NOMO-1 treated with dmso at 0.1 percent for 144 hours (cell line): ENCODE measurements around the gene TGFBRAP1.
"Not testable (repeated sequence)": the region's sequence is repeated elsewhere in the genome, so short reads cannot be mapped to it uniquely, and the experiment has no call there.

Experiments
- DNase-seq: peaks from one replicate; lab custom pipeline; 2025; ENCODE audit not compliant: unreplicated experiment; lab: John Stamatoyannopoulos, UW

TGFBRAP1 gene

DNA sequence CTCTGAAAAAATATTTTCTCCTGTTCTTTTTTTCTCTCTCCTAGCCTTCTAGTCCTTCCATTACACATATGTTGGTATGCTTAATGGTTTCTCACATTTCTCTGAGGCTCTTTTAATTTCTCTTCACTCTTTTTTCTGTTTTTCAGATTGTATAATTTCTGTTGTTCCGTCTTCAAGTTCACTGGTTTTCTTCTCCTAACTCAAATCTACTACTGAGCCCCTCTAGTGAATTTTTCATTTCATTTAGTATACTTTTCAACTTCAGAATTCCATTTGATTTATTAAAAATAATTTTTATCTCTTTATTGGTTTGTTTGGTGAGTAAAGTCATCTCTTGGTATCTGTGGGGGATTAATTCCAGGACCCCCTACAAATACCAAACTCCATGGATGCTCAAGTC, 27.6 kb upstream of the TGFBRAP1 start:
- no peak for DNase-seq

DNA sequence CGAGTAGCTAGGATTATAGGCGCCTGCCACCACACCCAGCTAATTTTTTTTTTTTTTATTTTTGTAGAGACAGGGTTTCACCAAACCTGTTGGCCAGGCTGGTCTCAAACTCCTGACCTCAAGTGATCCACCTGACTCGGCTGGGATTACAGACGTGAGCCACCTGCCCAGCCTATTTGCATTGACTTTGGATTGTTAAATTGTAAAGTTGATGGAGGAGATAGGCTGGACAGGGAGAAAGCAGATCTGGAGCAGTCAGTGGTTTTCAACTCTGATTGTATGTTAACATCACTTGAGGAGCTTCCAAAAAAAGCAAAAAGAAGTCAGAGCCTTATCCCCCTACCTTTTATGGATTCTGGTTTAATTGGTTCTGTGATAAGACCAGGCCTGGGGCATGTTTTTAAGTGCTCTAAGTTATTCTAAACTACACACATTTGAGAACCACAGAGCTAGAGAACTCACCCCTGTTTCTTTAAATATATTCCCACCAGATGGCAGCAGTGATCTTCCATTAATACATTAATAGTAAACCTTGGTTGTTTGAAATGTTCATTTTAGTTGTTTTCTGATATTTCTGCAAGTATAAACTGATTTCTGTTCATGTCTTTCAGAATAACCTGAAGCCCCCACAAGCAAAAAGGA, 15.3 kb upstream of the TGFBRAP1 start:
- DNase-seq: no peak

DNA sequence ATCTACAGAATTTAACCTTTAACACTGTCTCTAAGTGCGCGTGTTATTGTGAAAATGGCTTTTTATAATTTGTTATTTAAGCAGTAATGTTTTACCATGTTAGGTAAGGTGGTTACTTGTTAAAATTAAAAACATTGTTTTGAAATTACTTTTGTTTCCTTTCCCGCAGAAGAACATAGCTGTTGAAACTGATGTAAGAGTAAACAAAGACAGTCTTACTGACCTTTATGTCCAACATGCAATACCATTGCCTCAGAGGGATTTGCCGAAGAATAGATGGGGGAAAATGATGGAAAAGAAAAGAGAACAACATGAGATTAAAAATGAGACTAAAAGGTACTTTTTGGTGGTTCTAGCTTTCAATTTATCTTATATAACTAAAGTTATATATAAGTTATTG, 9.9 kb upstream of the TGFBRAP1 start:
- no peak for DNase-seq

DNA sequence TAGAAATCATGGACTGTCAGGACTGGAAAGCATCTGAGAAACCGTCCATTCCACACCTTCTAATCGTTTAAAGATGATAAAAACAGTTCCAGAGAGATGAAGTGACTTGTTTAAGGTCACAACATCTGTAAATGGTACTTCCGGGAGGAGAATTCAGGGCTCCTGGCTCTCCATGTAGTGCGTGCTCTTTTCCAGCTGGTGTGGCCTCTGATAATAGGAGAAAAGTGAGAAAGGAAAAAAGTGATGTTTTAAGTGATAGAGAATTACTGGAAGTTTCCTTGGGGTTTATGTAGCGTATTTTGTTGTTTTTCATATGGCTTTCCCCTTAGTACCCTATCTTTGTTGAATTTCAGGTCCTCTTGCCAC, 8.5 kb upstream of the TGFBRAP1 start:
- DNase-seq: no peak

DNA sequence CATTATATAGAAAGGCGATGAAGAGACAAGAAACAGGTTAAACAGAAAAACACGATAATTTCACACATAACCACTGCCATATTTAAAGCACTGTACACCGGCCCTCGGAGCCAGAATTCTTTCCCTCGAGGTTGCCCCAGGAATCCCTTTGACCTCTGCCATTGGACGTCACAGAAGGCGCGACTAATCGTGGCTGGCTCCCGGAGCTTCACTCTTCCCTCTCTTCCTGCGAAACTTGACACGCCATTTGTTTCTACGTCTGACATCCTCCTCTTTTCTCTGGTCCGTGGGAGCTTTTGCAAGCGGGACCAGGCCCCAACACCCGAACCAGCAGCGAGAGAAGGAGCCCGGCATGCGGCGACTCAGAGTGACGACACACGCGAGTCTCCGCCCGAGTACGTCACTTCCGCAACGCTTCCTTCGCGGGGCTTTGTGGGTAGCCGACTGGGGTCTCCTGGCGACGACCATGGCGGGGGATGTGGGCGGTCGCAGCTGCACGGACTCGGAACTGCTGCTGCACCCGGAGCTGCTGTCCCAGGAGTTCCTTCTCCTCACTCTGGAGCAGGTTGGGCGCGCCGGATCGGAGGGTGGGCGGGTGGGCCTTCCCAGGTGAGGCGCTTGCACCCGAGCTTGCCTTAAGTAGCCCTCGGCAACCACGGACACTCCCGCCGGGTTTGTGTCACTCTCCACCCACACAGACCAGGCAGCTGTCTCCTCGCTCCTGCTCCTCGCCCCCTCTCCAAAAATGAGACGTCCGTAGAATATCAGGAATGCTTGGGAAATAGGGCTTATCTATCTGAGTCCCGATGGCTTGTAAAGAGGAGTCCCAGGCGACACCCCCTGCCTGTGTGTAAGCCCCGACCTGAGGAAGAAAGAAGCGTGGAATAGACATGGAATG, 7.8 kb upstream of the TGFBRAP1 start, which contains the start of gene C2orf49:
Gene C2orf49 (plus strand): TSS at position 419 of the 898 bp plus-strand sequence. CDS start 48 bp downstream, at position 467.
- peak; percentile 86 for DNase-seq

DNA sequence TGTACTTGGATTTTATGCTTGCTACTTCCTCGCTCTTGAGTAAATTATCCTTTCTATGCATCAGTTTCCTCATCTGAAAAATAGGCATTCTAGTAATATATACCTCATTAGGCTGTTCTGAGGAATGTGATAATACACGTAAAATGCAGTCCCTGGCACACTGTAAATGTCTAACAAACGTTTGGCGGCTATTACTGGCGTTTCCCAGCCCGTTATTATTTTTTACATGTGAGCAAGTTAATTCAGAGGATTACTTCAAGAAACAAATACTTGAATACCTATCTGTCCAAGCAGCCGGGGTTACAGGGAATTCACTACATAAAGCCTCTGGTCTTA, 7.2 kb upstream of the TGFBRAP1 start:
- DNase-seq: no peak

DNA sequence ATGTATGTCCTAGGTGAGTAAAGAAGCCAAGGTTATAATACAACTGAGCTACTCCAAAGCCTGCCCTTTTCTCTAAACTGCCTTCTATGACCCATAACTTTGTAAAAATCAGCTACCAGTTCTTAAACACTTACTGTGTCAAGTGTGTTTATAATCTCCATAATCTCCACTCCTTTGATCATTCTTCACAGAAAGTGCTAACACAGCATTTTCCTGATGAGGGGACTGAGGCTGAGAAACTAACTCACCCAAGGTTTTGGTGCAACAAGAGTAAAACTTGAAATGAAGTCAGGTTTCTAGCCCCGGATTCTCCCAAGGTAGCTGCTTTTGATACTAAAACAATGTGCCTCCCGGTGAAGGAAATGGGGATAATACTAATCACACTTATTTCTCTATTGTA, 5.9 kb upstream of the TGFBRAP1 start:
- no peak for DNase-seq

DNA sequence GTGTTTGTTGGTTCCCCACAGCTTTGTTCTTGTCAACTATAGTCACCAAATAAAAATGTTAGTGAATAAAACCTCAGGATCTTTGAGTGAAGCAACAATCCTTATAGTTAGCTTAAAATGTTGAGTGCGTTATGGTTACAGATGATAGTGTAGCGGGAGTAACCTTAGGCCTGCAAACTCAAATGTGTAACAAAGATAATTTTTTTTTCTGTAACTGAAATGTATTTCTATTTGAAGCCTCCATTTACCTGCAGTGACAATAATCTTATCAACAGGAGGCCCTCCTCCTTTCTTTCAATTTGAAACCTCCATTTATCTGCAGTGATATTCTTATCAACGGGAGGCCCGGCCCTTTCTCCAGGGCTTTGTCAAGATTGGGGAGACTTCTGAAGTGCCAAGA, 4.7 kb upstream of the TGFBRAP1 start:
- DNase-seq: no peak

DNA sequence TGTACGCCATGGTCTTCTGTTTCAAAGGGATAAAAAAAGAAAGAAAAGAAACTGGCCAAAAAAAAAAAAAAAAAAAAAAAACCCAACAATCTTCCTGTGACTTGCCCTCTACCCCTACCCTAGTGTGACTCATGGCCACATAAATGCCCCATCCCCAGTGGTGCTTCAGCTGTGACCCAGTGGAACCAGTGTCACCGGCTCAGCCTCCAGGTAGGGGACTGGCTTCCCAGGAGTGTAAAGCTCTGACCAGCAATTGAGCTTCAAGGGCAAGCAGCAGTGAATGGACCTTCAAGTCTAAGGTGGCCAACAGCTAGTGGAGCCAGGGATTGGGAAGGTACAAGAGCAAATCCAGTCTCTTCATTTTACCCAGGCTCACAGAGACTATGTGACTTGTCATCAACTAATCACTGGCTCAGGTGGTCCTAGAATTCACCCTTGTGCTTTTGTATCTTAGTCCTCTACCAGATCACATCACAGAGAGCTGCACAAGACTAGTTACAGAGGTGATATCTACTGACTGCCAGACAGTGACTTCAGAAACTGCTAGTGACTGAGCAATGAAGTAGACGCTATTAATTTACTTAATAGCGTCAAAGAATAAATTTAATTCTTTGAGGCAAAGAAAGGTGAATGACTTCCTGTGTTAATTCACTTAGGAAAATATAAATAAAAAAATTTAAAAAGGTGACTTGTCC, 1.3 kb upstream of the TGFBRAP1 start:
- DNase-seq: no peak

DNA sequence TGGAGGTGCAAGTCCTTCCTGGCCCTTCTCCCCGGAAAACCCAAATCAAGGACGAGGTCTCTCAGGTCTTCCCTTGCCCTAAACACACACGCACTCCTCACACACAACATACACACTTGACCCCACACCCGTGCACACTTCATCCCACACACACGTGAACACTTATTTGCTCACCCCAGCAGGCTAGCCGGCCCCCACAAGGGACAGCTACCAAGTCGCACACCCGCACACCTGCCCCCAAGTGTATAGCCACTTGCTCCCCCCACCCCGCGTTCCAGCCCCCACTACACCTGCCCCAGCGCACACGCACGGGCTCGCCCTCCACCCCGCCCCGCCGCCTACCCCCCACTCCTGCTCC, 359 bp downstream of the TGFBRAP1 start:
- DNase-seq: no peak

DNA sequence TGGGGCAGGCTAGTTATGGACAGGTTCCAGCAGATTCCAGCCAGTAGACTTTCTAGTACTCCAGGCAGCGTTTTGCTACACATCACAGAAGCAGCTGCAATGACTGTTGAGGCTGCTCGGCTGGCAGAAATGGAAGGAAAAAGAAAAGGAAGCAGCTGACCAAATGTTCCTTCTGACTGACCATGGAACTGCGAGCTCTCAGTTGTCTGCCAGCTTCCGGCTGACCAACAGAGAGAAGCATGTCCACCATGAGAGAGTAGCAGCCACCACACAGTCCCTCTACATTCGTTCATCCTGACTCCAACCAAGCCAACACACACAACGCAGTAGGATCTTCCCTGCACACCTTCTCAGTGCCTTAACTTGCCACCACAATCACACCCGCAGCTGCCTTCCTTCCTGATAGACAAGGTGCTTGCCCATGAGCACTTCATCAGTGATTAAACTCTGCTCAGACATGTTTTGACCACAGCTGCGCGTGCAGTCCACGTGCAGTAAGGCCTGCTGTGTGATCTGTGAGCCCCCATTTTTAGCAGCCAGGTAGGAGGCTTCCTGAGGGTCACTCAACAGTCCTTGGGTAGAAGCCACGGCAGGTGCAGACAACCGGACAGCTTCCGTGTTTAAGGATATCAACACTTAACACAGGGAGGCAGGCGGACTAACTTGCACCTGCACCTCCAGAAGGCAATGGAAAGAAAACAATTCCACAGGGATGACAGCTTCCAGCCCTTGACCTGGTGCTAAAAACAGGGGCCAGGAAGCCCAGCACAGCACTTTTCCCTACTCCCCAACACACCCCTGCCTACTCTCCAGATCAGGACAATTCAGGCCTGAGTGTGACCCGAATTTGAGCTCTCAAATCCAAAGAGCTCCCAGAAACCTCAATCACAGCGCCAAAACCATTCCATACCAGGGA, 996 bp downstream of the TGFBRAP1 start:
- no peak for DNase-seq

DNA sequence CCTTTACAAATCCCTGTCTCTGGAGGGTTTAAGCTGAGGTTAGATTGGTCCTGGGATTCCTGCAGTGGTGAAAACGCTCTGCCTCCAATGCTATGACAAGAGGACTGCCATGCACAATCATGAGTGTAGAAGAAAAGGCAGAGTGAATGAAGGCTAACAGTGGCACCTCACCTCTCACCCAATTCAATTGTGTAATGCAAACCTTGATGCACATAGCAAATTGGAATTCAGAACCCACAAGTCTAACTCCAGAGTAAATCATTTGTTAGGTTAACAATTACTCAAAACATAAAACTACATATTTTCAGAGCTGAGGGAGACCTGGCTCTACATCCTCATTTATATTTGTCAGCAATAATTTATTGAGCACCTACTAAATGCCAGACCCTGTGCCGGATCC, 1.8 kb downstream of the TGFBRAP1 start:
- DNase-seq: no peak

DNA sequence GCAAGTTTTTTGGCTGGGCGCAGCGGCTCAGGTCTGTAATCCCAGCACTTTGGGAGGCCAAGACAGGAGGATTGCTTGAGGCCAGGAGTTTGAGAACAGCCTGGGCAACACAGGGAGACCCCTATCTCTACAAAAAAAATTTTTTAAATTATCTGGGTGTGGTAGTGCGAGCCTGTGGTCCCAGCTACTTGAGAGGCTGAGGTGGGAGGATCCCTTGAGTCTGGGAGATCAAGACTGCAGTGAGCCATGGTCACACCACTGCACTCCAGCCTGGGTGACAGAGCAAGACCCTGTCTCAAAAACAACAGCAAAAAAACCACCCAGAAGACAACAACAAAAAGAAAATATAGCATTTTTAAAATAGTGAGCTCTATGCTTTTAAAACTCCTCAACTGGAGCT, 2.3 kb downstream of the TGFBRAP1 start:
- not testable (repeated sequence) for DNase-seq

DNA sequence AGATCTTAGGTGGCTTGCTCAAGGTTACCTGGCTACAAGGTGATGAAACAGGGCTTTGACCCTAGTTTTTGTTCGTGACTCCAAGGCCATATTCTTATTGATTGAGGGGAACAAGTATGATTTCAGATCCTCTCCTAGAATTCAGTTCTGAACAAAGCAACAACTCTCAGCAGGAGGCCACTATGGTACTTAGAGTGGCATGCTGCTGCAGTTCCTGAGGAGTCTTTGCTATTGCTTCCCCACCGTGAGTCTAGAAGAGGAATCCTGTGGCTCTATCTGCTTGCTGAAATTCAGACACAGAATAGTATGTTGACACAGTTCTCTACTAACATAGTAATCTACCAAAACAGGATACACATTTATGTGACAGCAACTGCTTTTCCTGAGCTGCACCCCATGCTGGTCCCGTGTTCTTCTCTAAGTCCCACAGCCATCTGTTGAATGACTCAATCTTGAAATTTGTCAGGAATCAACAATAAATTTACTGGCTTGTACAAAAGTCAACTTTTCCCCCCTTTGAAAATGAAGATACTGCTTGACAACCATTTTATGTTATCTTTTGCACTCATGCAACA, 4.1 kb downstream of the TGFBRAP1 start:
- DNase-seq: no peak

DNA sequence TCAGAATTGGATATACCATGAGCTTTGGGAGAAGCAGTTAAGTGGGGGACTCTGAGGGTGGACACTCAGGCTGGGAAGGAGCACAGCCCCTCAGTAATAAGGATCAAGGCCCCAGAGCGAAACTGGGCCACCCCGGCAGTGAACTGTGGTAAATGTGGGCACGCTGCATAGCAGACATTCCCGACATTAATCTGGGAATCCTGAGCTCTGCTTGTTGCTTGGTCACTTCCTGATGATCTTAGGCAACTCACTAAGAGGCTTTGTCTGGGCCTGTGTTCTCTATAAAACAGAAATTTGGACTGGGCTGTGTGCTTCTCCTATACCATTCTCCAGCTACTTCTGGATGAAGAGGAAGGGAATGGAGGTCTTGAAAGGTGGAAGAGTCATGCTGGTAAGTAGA, 4.8 kb downstream of the TGFBRAP1 start:
- DNase-seq: no peak

DNA sequence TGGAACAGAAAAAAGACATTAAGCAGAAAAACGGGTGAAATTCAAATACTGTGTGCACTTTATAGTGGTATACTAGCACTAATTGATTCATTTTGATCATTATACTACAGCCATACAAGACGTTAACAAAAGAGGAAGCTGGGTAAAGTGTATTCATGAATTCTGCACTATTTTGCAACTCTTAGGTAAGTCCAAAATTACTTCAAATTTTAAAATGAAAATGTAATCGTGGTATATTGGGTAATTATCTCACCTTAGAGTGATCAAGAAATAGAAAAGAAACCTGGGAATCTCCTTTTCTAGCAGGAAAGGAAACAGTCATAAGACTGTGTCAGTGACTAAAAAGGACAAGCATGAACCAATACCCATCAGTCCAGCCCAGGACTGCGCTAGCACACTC, 5.4 kb downstream of the TGFBRAP1 start:
- peak; percentile 8 for DNase-seq

DNA sequence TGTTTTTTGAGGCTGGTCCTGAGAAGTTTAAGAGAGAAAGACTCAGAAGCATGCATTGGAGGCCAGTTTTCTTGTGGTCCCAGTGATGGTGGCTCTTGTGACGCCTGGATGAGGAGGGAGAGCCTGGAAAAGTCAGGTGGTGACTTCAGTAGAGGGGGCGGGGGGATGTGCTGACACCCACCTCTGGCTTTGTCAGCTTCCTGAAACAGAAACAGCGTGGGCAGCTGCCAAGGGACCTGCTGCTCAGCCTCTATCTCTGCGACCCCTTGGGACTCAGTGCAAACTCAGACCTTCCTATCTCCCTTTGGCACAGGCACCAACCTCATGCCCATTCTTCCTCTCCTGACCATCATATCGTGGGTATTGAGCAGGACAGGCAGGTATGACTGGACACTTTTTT, 6.4 kb downstream of the TGFBRAP1 start:
- no peak for DNase-seq

DNA sequence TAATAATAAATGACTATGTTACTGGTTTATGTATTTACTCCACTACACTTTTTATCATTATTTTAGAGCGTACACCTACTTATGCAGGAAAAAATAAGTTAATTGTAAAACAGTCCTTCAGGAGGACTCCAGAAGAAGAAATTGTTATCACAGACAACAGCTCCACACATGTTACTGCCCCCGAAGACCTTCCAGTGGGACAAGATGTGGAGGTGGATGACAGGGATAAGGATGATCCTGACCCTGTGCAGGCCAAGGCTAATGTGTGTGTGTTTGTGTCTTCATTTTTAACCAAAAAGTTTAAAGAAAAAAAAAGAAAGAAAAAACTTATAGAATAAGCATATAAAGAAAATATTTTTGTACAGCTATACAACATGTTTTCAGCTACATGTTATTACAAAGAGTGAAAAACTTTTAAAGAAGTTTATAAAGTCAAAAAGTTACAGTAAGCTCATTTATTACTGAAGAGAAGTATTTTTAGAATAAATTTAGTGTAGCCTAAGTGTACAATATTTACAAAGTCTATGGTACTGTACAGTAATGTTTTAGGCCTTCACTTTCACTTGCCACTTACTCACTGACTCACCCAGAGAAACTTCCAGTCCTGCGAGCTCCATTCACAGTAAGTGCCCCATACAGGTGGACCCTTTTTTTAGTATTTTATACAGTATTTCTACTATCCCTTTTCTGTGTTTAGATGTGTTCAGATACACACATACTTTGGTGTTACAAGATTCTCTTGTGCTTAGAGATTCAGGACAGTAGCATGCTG, 7.5 kb downstream of the TGFBRAP1 start:
- no peak for DNase-seq

DNA sequence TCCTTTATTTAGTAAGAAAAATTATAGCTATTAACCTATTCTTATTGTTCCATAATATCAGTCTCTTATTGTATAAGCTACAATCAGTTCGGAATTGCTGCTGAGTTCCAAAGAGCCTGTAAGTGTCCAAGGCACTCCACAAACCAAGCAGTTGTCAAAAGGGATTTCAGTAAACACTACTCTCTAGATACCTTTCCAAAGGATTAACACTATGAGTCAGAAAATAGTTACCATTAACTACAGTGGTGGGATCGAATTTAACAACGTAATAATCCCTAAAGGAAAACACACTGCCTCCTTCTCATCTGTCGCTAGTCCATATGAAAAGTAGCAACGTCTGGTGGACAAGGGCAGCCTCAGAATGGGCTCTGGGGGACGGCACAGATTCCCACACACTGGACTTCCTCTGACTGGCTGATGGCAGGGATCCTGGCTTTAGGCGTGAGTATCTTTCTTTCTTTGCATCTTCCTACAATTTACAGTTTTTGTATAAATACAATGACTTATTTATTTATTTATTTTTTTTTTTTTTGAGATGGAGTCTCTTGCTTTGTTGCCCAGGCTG, 8.8 kb downstream of the TGFBRAP1 start:
- DNase-seq: no peak

DNA sequence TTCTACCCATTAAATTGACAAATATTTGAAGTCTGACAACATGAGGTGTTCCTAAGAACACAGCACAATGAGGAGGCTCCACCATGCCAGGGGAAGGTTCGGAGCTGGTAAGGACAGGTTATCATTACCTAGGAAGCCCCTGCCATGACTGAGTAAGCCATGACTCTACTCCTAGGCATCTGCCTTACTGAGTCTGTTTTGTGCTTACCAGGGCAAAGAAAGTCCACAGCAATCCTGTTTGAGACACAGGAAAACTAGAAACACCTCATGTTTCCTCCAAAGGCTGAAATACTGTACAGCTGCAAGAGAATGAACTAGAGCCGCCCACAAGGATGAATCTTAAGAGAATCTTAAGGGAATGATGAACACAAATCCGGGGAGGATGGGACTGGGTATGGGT, 11.6 kb downstream of the TGFBRAP1 start:
- no peak for DNase-seq
